GM23338 (cell line): Measurements from ENCODE around the gene IL9. TPM values are rescaled to one million over a fixed set of nuclear protein-coding genes. Genes with fewer than 3 reads are reported as not detected.

ENCODE experiments used
- ATAC-seq: fragments of 200-7000 bp; cut with Tn5 transposase; 3 replicates; pipeline ENCODE4 v1.9.1; 2020
- DNase-seq: peaks from one replicate; pipeline ENCODE4 v3.0.0-alpha.2; 2015; ENCODE audit warnings: low spot score
- H2AFZ ChIP-seq: fragments of 200-600 bp; sonication (generic); 2 replicates; pipeline ENCODE4 v1.8.0; 2016; ENCODE audit warnings: antibody characterized with exemption, mild to moderate bottlenecking, moderate library complexity
- H3F3A ChIP-seq: fragments of 200-600 bp; sonication (generic); replicated peaks from 2 replicates; pipeline ENCODE4 v1.8.0; 2017; ENCODE audit warnings: antibody characterized with exemption, mixed run types, low read depth
- H3K27ac ChIP-seq: fragments of 200-600 bp; sonication (generic); 2 replicates; pipeline ENCODE4 v1.6.1; 2016; ENCODE audit warnings: low read depth
- H3K27me3 ChIP-seq: fragments of 200-600 bp; sonication (generic); 2 replicates; pipeline ENCODE4 v1.8.0; 2016; ENCODE audit warnings: mild to moderate bottlenecking, mixed run types, moderate library complexity; ENCODE audit not compliant: insufficient read depth
- H3K36me3 ChIP-seq: fragments of 200-600 bp; sonication (generic); 2 replicates; pipeline ENCODE4 v1.8.0; 2016; ENCODE audit warnings: mild to moderate bottlenecking; ENCODE audit not compliant: insufficient read depth
- H3K4me1 ChIP-seq: fragments of 200-600 bp; sonication (generic); 2 replicates; pipeline ENCODE4 v1.8.0; 2016; ENCODE audit warnings: mild to moderate bottlenecking, moderate library complexity; ENCODE audit not compliant: insufficient read depth
- H3K4me2 ChIP-seq: fragments of 200-600 bp; sonication (generic); 2 replicates; pipeline ENCODE4 v1.7.1; 2017; ENCODE audit warnings: mixed run types
- H3K4me3 ChIP-seq: fragments of 200-600 bp; sonication (generic); 2 replicates; pipeline ENCODE4 v1.6.1; 2016; ENCODE audit warnings: mixed run types
- H3K79me2 ChIP-seq: fragments of 200-600 bp; sonication (generic); replicated peaks from 2 replicates; pipeline ENCODE4 v1.8.0; 2017; ENCODE audit warnings: mild to moderate bottlenecking; ENCODE audit not compliant: insufficient read depth
- H3K9me2 ChIP-seq: fragments of 200-600 bp; sonication (generic); 2 replicates; pipeline ENCODE4 v1.8.0; 2017; ENCODE audit not compliant: insufficient read depth
- H4K20me1 ChIP-seq: fragments of 200-600 bp; sonication (generic); replicated peaks from 2 replicates; pipeline ENCODE4 v1.8.0; 2017; ENCODE audit warnings: mild to moderate bottlenecking; ENCODE audit not compliant: insufficient read depth
- H3K27ac Mint-ChIP-seq: 2 replicates; pipeline ENCODE4 v1.8.0; 2020; ENCODE audit warnings: inconsistent platforms, mild to moderate bottlenecking, moderate library complexity, mixed read lengths
- H3K27me3 Mint-ChIP-seq: 3 replicates; pipeline ENCODE4 v1.8.0; 2022; ENCODE audit warnings: low read depth, mild to moderate bottlenecking, moderate library complexity, mixed read lengths, inconsistent platforms; ENCODE audit not compliant: insufficient read depth, poor library complexity
- H3K36me3 Mint-ChIP-seq: 3 replicates; pipeline ENCODE4 v1.8.0; 2021; ENCODE audit warnings: low read depth, mild to moderate bottlenecking, inconsistent platforms, moderate library complexity, mixed read lengths
- H3K4me1 Mint-ChIP-seq: 3 replicates; pipeline ENCODE4 v1.8.0; 2020; ENCODE audit warnings: mild to moderate bottlenecking, inconsistent platforms, mixed read lengths
- H3K4me3 Mint-ChIP-seq: 3 replicates; pipeline ENCODE4 v1.8.0; 2021; ENCODE audit warnings: moderate library complexity, mild to moderate bottlenecking, inconsistent platforms, mixed read lengths
- H3K9me3 Mint-ChIP-seq: 3 replicates; pipeline ENCODE4 v1.8.0; 2020; ENCODE audit warnings: moderate library complexity, mild to moderate bottlenecking, inconsistent platforms, mixed read lengths
- ETS1 ChIP-seq: IDR thresholded peaks from 2 replicates; pipeline ENCODE4 v1.6.1; 2016; ENCODE audit warnings: antibody characterized with exemption
- EZH2 ChIP-seq: fragments of 200-600 bp; sonication (generic); IDR thresholded peaks from one replicate; pipeline ENCODE4 v1.8.0; 2017; ENCODE audit warnings: antibody characterized with exemption, mild to moderate bottlenecking, low read depth; ENCODE audit not compliant: unreplicated experiment
- JUNB ChIP-seq: IDR thresholded peaks from one replicate; pipeline ENCODE4 v1.6.1; 2016; ENCODE audit warnings: antibody characterized with exemption; ENCODE audit not compliant: unreplicated experiment
- NANOG ChIP-seq: IDR thresholded peaks from 2 replicates; pipeline ENCODE4 v1.6.1; 2016; ENCODE audit warnings: antibody characterized with exemption, borderline replicate concordance
- POLR2AphosphoS5 ChIP-seq: IDR thresholded peaks from 2 replicates; pipeline ENCODE4 v1.6.1; 2016; ENCODE audit warnings: antibody characterized with exemption, low read depth
- ZNF114 ChIP-seq: fragments of 250-450 bp; sonication (Bioruptor Pico); IDR thresholded peaks from 2 replicates; pipeline ENCODE4 v1.5.0; 2020; ENCODE audit warnings: mild to moderate bottlenecking, moderate library complexity
- ZNF331 ChIP-seq: fragments of 250-450 bp; sonication (Bioruptor Pico); IDR thresholded peaks from 2 replicates; pipeline ENCODE4 v1.5.0; 2020; ENCODE audit warnings: low read depth, mild to moderate bottlenecking, moderate library complexity
- ZNF462 ChIP-seq: fragments of 250-450 bp; sonication (Bioruptor Pico); IDR thresholded peaks from 2 replicates; pipeline ENCODE4 v1.5.0; 2020; ENCODE audit warnings: mild to moderate bottlenecking, moderate library complexity
- polyA plus RNA-seq: library from polyadenylated mRNA; unstranded; fragments of >200 nt; fragmentation: Nextera tagmentation; extraction: Ambion mirVana; gene quantifications from 2 replicates; pipeline ENCODE4 v1.2.1, GENCODE V29; 2016
- total RNA-seq: library from RNA; depleted of rRNA; stranded (reverse); fragments of >200 nt; shearing (Covaris generic); gene quantifications from 2 replicates; pipeline ENCODE4 v1.2.3, GENCODE V29; 2014

The IL9 gene
- total and polyA plus RNA-seq, 2 experiments from 2014 or later: not detected

DNA sequence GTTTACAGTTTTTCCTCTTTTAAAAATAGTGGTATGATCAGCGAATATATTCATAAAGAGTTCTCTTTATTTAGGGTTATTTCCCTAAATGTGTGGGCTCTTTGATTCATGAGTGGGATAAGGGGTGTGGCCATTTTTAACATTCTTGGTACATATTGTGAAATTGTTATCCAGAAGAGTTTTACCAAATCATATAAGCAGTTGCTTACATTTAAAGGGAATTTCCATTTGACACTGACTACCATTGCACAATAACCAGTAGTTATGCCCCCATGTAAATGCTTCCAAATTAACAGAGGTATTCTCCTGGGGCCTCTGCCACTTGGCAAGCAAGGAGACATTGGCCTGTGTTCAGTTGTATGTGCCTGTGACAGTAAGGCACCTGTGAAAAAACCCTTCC, 34.0 kb downstream of the IL9 start:
- H3K4me3 Mint-ChIP-seq: no peak overlapping the region
- Histone ChIP-seq H3K4me3 (no peak overlapping the region), H3K36me3 (no peaks in the 10 kb centered on the region), H3K79me2 (no peaks in the 10 kb centered on the region), H3K9me2 (0 out of 2 replicates have a peak, but pooled peaks cover 5% of the 10 kb centered on the region), H3K4me2 (no peak overlapping the region), H3F3A (no peaks in the 10 kb centered on the region), H2AFZ (no peak overlapping the region), H3K27me3 (no peaks in the 10 kb centered on the region), H3K4me1 (no peaks in the 10 kb centered on the region), H3K27ac (no peak overlapping the region), H4K20me1 (no peaks in the 10 kb centered on the region)
- H3K27me3 Mint-ChIP-seq: peaks cover 2% of the 10 kb centered on the region
- no peaks in the 10 kb centered on the region for H3K4me1 Mint-ChIP-seq
- TF ChIP-seq EZH2: no peak
- TF ChIP-seq ZNF114 (CRISPR knock-in tag): no peak
- no peak for TF ChIP-seq JUNB
- no peak for TF ChIP-seq ZNF331 (CRISPR knock-in tag)
- no peak for TF ChIP-seq POLR2AphosphoS5
- TF ChIP-seq NANOG: no peak
- TF ChIP-seq ZNF462: no peak
- TF ChIP-seq ETS1: no peak
- H3K9me3 Mint-ChIP-seq: no peaks in the 10 kb centered on the region
- no peaks in the 10 kb centered on the region for H3K36me3 Mint-ChIP-seq
- DNase-seq: no peak
- ATAC-seq: no peak
- H3K27ac Mint-ChIP-seq: no peak overlapping the region
